NCI-H1105 treated with DMSO at 0.1 percent for 48 hours (cell line): ENCODE data around the gene CDK16.

Experiments
- DNase-seq: peaks from one replicate; lab custom pipeline; 2025; lab: John Stamatoyannopoulos, UW

Gene CDK16

GRCh38 chrX:47228550-47229270, 10.2 kb downstream of the CDK16 start:
- no peak for DNase-seq

GRCh38 chrX:47229427-47229826, 10.9 kb downstream of the CDK16 start:
- DNase-seq: no peak

GRCh38 chrX:47230136-47230868, 11.8 kb downstream of the CDK16 start:
- DNase-seq: no peak

DNA sequence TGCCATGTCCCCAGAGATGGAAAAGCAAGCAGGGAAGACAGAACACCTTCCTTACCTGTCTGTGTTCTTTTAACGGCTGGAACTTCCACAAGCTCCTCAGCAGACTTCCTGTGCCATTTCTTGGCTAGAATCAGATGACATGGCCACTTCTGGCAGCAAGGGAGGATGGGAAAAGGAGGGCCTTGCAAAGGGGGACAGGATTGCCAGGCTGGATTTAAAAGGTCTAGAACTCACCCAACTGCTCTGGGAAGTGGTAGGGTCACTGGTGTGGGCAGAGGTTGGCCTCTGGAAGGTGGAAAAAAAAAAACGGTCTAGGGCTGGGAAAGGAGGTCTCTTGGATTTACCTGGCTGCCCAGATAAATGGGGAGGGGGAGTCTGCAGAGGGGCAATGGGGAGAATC, 12.7 kb downstream of the CDK16 start:
- DNase-seq: no peak

GRCh38 chrX:47232197-47232802, 13.8 kb downstream of the CDK16 start:
- no peak for DNase-seq

DNA sequence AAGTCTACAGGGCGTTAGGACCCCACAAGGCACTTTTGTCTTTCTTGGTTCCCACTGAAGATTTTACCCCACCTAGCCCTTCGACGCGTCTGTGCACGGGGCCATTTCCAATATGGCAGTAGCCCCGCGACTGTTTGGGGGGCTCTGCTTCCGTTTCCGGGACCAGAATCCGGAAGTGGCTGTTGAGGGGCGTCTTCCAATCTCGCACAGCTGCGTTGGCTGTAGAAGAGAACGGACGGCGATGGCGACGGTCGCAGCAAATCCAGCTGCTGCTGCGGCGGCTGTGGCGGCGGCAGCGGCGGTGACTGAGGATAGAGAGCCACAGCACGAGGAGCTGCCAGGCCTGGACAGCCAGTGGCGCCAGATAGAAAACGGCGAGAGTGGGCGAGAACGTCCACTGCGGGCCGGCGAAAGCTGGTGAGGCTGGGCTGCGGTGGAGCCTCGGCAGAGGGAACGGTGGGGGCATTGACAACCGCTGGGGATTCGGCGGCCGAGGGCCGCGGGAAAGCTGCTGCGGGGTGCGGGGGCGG, 14.4 kb downstream of the CDK16 start, which contains the start of gene USP11:
USP11 (plus strand) TSS at position 207 of the 530 bp plus-strand sequence; CDS start at position 242, 35 bp downstream.
- peak; percentile 46 for DNase-seq

DNA sequence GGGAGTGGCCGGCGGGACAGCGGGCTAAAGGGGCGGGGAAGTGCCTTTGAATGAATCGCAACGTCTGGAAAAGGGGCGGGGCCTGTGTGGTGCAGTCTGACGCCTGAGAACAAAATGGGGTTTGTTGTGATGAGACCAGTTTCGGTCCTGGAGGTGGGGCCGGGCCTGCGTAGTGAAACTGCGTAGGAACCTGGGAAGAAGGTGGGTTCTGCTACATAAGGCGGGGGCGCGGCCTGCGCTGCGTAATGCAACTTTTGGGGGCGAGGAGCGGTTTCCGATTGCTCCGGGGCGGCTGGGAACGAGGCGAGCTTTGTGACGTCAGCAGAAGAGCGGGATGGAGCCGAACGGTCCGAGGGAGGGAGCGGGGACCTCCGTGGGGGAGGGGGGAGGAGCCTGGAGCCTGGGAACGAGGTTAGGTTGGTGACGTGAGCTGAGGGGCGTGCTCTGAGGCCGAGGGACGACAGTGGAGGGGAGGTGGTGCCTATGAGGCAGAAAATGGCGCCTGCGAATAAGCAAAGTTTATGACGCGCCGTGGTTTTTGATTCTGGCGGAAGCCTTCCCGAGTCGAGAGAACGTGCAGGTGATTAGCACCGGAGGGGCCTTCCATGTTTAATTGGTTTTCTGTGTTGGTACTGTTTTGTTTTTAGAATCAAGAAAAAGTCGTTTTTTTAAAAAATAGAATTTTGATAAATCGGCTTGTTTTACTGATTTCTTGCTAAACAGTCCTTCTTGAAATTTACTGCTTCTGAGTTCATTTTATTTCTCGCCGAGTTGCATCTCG, 15.0 kb downstream of the CDK16 start:
- peak; percentile 91 for DNase-seq

DNA sequence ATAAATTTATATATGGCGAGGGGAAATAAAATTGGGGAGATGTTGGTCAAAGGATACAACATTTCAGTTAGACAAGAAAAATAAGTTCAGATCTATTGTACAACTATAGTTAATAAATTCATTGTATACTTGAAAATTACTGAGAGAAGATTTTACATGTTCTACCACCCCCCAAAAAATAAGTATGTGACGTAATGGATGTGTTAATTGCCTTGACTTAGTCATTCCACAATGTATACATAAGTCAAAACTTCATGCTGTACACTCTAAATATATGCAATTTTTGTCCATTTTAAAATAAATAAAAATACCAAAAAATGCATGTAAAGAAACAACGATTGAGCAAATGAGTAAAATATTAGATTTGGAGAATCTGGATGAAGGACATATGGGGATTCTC, 16.1 kb downstream of the CDK16 start:
- no peak for DNase-seq

DNA sequence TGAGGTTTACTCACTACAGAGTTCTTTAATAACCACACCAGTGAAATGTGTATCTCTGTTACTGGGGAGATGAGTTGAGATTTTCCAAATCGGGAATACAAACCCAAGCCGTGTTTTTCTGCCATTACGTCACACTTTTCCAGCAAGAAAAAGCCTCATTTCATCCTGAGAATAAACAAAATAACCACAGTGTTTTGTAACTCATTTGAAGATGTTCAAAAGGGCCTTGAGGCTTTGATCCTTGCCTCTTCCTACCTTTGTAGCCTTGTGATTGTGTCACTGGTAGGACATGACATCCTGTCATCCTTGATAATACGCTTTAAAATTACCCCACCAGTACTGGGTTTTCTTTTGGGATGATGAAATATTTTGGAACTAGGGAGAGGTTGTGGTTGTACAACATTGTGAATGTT, 17.2 kb downstream of the CDK16 start:
- DNase-seq: no peak

GRCh38 chrX:47239199-47239598, 20.7 kb downstream of the CDK16 start:
- no peak for DNase-seq

DNA sequence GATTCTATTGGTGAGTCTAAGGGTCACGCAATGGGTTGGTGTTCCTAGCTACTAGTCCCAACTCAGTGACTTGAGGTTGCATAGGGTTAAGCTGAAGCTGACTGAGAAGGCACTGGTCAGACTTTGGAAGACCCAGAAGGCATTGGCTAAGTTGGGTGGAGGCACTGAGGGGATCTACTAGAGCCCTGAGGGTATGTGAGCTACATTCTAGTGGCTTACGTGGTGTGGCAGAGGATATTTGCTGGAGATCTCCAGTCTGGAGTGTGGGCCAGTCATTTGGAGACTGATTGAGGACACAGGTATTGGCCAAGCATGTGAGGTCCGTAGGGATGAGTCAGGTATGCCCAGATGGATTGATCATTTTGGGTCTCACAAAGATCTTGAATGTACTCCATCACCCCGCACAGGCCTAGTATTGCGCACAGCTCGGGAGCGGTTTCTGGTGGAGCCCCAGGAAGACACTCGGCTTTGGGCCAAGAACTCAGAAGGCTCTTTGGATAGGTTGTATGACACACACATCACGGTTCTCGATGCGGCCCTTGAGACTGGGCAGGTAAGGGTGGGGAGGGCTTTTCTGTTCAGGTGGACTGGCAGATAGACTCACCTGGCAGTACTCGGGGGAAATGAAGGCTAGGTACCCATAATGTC, 21.5 kb downstream of the CDK16 start:
- DNase-seq: no peak

GRCh38 chrX:47240619-47241018, 22.1 kb downstream of the CDK16 start:
- no peak for DNase-seq

DNA sequence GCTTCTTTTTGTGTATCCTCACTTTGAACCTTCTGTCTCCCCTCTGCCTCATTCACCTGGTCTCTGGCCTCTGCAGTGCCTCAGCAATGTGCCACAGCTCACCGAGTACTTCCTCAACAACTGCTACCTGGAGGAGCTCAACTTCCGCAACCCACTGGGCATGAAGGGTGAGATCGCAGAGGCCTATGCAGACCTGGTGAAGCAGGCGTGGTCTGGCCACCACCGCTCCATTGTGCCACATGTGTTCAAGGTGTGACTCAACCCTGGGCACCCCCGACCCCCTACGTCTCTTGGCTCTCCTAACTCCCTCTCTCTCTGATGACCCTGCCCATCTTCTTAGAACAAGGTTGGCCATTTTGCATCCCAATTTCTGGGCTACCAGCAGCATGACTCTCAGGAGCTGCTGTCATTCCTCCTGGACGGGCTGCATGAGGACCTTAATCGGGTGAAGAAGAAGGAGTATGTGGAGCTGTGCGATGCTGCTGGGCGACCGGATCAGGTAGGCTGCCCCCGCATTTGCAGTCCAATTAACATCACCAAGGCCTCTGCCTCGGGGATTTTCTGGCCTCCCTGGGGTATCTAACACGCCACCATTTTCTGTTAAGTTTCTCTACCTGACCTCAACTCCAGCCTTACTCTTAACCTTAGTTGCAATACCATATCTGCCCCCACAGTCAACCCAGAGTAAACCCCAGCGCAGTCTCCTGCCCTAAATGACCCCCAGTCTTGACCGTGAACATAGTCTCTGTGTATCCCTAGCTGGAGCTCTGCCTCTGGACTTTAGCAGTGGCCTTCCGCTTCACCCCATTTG, 22.9 kb downstream of the CDK16 start:
- DNase-seq: no peak

DNA sequence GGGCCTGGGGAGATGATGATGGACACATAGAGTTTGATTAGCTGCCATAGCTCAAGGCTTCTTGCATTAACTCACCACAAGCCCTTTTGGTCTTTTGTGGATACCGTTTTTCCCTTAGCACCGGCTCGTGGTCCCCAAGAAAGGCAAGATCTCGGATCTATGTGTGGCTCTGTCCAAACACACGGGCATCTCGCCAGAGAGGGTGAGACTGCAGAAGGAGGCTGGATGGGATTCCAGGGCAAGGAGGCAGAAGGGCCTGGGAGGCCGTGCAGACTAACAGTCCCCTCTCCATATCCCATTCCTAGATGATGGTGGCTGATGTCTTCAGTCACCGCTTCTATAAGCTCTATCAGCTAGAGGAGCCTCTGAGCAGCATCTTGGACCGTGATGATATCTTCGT, 23.8 kb downstream of the CDK16 start:
- DNase-seq: no peak

DNA sequence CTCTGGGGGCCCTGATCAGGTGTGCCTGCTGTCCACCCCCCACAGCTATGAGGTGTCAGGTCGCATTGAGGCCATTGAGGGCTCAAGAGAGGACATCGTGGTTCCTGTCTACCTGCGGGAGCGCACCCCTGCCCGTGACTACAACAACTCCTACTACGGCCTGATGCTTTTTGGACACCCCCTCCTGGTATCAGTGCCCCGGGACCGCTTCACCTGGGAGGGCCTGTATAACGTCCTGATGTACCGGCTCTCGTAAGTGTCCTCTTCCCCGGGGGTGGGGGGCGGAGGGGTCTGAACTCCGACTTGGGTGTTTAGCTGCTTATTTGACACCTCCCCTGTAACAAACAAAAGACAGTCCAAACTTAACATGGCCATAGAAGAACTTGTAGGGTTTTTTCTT, 24.9 kb downstream of the CDK16 start:
- DNase-seq: no peak

DNA sequence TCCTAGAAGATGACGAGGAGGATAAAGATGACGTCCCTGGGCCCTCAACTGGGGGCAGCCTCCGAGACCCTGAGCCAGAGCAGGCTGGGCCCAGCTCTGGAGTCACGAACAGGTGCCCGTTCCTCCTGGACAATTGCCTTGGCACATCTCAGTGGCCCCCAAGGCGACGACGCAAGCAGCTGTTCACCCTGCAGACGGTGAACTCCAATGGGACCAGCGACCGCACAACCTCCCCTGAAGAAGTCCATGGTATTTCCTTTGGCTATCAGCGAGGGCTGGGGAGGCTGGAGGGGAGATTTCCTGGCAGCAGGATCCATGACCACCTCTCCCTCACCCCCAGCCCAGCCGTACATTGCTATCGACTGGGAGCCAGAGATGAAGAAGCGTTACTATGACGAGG, 26.2 kb downstream of the CDK16 start:
- no peak for DNase-seq

DNA sequence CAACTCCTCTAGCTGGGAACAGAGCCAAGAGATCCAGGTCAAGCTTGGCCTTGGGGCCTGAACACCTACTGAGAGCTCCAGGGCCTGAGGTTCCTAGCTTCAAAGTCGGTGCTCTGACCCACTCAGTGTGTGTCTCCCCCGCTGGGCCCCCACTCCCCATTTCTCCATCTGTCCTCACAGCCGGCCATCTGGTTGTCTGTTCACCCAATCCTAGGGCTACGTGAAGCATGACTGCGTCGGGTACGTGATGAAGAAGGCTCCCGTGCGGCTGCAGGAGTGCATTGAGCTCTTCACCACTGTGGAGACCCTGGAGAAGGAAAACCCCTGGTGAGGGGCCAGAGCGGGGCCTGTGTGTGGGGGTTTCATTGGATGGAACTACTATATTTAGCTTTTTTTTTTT, 26.7 kb downstream of the CDK16 start:
- DNase-seq: no peak

DNA sequence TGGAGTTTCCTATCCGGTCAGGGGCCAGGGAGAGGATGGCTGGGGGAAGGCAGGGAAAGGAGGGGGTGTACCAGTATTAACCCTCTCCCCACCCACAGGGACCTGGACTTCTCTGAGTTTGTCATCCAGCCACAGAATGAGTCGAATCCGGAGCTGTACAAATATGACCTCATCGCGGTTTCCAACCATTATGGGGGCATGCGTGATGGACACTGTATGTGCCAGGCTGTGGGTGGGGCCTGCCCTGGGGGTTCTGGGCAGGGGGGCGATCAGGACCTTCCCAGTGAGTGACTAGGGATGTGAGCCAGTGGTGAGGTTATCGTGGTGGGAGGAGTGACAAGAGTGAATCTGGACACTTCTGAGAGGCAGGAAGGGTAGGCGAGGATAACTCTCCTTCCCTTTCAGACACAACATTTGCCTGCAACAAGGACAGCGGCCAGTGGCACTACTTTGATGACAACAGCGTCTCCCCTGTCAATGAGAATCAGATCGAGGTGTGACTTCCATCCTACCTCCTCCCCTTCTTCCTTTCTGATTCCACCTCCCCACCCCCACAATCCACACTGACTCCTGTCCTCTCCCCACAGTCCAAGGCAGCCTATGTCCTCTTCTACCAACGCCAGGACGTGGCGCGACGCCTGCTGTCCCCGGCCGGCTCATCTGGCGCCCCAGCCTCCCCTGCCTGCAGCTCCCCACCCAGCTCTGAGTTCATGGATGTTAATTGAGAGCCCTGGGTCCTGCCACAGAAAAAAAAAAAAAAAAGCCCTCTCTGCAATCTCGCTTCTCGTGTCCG, 28.9 kb downstream of the CDK16 start:
- no peak for DNase-seq

GRCh38 chrX:47247999-47248320, 29.5 kb downstream of the CDK16 start:
- no peak for DNase-seq

DNA sequence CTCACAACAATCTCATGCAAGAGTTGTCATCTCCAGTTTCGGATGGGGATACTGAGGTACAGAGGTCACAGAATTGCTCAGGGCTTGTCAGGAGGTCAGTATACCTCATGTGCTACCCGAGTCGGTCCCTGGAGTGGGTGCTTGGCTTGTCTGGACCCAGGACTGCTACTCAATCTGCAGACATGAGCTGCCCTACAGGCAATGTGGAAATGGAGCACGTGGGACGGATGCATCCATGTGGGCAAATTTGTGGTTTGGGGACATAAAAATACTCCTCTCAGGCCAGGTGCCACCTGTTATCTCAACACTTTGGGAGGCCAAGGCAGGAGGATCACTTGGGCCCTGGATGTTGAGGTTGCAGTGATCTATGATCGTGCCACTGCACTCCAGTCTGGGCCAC, 30.1 kb downstream of the CDK16 start:
- no peak for DNase-seq
